Endothelial cell of umbilical vein (primary cell): Measurements from ENCODE around the gene OR10H5. TPM values are rescaled to one million over a fixed set of nuclear protein-coding genes. Genes with fewer than 3 reads are reported as not detected.

ENCODE experiments used
- BruUV-seq: library from RNA; stranded (reverse); fragments of 400-500 nt; replicated peaks from 2 replicates; lab custom pipeline; 2021; lab: Mats Ljungman, UMichigan
- CTCF ChIA-PET: fragments of 300-600, 350-600 bp; sonication (Branson Sonifier 250); formaldehyde crosslinking; loops from one replicate; lab custom pipeline; 2021; ENCODE audit warnings: antibody characterized with exemption, inconsistent platforms; lab: Charles Lee
- POLR2A ChIA-PET: fragments of 300-600, 350-600 bp; sonication (Branson Sonifier 250); formaldehyde crosslinking; loops from one replicate; lab custom pipeline; 2021; ENCODE audit warnings: antibody characterized with exemption, inconsistent platforms; lab: Charles Lee
- DNase-seq: peaks from one replicate; pipeline ENCODE4 v3.0.0-alpha.2; 2011; ENCODE audit warnings: low read depth, low spot score
- FAIRE-seq: peaks from 2 replicates; lab custom pipeline; 2011; peaks lifted over from hg19 to GRCh38; lab: Jason Lieb, UNC
- H2AFZ ChIP-seq: 2 replicates; pipeline ENCODE4 v1.6.0; 2012; ENCODE audit warnings: low read depth, low read length, control low read depth, inconsistent platforms
- H3K27ac ChIP-seq: 2 replicates; pipeline ENCODE4 v1.5.1; 2011; ENCODE audit warnings: low read depth, mild to moderate bottlenecking, control low read depth, low read length, moderate library complexity; ENCODE audit not compliant: insufficient read depth
- H3K27me3 ChIP-seq, 2 experiments: 2 replicates each; pipeline versions ENCODE4 v1.6.0 to v1.6.1; 2011; ENCODE audit warnings: low read length in 2 of 2, mixed read lengths in 1 of 2; ENCODE audit not compliant: control insufficient read depth in 2 of 2, insufficient read depth in 2 of 2
- H3K36me3 ChIP-seq, 2 experiments: 2 replicates in 1 of 2; 3 replicates in 1 of 2; pipeline ENCODE4 v1.5.1; 2011; ENCODE audit warnings: low read length in 2 of 2, mild to moderate bottlenecking in 1 of 2, moderate library complexity in 1 of 2; ENCODE audit not compliant: control insufficient read depth in 2 of 2, insufficient read depth in 2 of 2; ENCODE audit errors: extremely low read depth in 1 of 2
- H3K4me1 ChIP-seq: 3 replicates; pipeline ENCODE4 v1.5.1; 2011; ENCODE audit warnings: mild to moderate bottlenecking, low read length; ENCODE audit not compliant: control insufficient read depth, insufficient read depth; ENCODE audit errors: extremely low read depth
- H3K4me2 ChIP-seq: 2 replicates; pipeline ENCODE4 v1.6.1; 2011; ENCODE audit warnings: low read length, control low read depth, mixed read lengths; ENCODE audit not compliant: insufficient read depth
- H3K4me3 ChIP-seq, 3 experiments: fragments of 200-600 bp in 1 of 3; sonication (generic), shearing (Covaris generic) in 1 of 3; replicated peaks in 1 of 3; 2 replicates each; pipeline ENCODE4 v1.5.1; 2011 to 2016; ENCODE audit warnings: control low read depth in 3 of 3, low read length in 3 of 3, mild to moderate bottlenecking in 2 of 3, inconsistent platforms in 1 of 3, low read depth in 1 of 3, moderate library complexity in 1 of 3; ENCODE audit not compliant: insufficient read depth in 1 of 3
- H3K79me2 ChIP-seq: 2 replicates; pipeline ENCODE4 v1.6.0; 2012; ENCODE audit warnings: low read length, inconsistent platforms; ENCODE audit not compliant: control insufficient read depth, insufficient read depth
- H3K9ac ChIP-seq: replicated peaks from 2 replicates; pipeline ENCODE3; 2011; ENCODE audit warnings: low read length, control low read depth; ENCODE audit not compliant: insufficient read depth; ENCODE audit errors: extremely low read depth
- H3K9me1 ChIP-seq: replicated peaks from 3 replicates; pipeline ENCODE4 v1.6.0; 2011; ENCODE audit warnings: mild to moderate bottlenecking, low read length; ENCODE audit not compliant: control insufficient read depth, insufficient read depth; ENCODE audit errors: extremely low read depth
- H3K9me3 ChIP-seq: replicated peaks from 2 replicates; pipeline ENCODE4 v1.5.1; 2012; ENCODE audit warnings: low read length, inconsistent platforms; ENCODE audit not compliant: control insufficient read depth, insufficient read depth
- H4K20me1 ChIP-seq: replicated peaks from 2 replicates; pipeline ENCODE3; 2011; ENCODE audit warnings: mild to moderate bottlenecking, low read length; ENCODE audit not compliant: control insufficient read depth, insufficient read depth; ENCODE audit errors: extremely low read depth
- CTCF ChIP-seq, 2 donors: IDR thresholded peaks; 1 replicate in 1 of 2; 2 replicates in 1 of 2; pipeline ENCODE4 v1.5.1; 2011; ENCODE audit warnings: low read length in 2 of 2, mild to moderate bottlenecking in 2 of 2, moderate library complexity in 2 of 2, control low read depth in 1 of 2, inconsistent platforms in 1 of 2, low read depth in 1 of 2; ENCODE audit not compliant: insufficient read depth in 1 of 2; ENCODE audit errors: extremely low read depth in 1 of 2
- EZH2 ChIP-seq: IDR thresholded peaks from 2 replicates; pipeline ENCODE4 v1.6.1; 2012; ENCODE audit warnings: borderline replicate concordance, low read depth, mild to moderate bottlenecking, moderate library complexity, low read length, inconsistent platforms; ENCODE audit not compliant: severe bottlenecking
- FOS ChIP-seq: IDR thresholded peaks from 2 replicates; pipeline ENCODE4 v1.6.1; 2011; ENCODE audit warnings: mild to moderate bottlenecking, low read length, moderate library complexity, borderline replicate concordance; ENCODE audit not compliant: insufficient read depth
- GATA2 ChIP-seq: IDR thresholded peaks from 2 replicates; pipeline ENCODE4 v1.7.0; 2011; ENCODE audit warnings: low read depth, mild to moderate bottlenecking, moderate library complexity, mixed read lengths, low read length; ENCODE audit not compliant: insufficient read length, insufficient read depth
- JUN ChIP-seq: IDR thresholded peaks from 2 replicates; pipeline ENCODE4 v1.6.1; 2011; ENCODE audit warnings: borderline replicate concordance, low read depth; ENCODE audit not compliant: insufficient read length, insufficient read depth
- MAX ChIP-seq: IDR thresholded peaks from 2 replicates; pipeline ENCODE4 v1.6.1; 2011; ENCODE audit not compliant: insufficient read depth, insufficient read length
- MYC ChIP-seq: IDR thresholded peaks from one replicate; pipeline ENCODE4 v1.6.1; 2011; ENCODE audit warnings: mild to moderate bottlenecking, low read depth, low read length
- POLR2A ChIP-seq: IDR thresholded peaks from 2 replicates; pipeline ENCODE4 v1.6.1; 2012; ENCODE audit warnings: low read depth, mild to moderate bottlenecking, control low read depth, low read length
- POLR2AphosphoS5 ChIP-seq: IDR thresholded peaks from 2 replicates; pipeline ENCODE4 v1.6.1; 2012; ENCODE audit warnings: low read depth, mild to moderate bottlenecking, control low read depth, low read length, moderate library complexity; ENCODE audit not compliant: insufficient read depth
- dilution Hi-C: fragments of 300-500 bp; cut with MboI; formaldehyde crosslinking; loops from one replicate; pipeline ENCODE4 v1.15.0; 2019; ENCODE audit warnings: low sequenced_read_pairs; ENCODE audit not compliant: extremely low pct_ligation_motif_present
- intact Hi-C: fragments of 100-400 bp; cut with micrococcal nuclease; formaldehyde crosslinking; loops from one replicate; pipeline ENCODE4 v1.10.0; 2022
- polyA plus RNA-seq, 4 experiments: library from polyadenylated mRNA; depleted of rRNA in 3 of 4; stranded (reverse) in 3 of 4; unstranded in 1 of 4; fragments of >200 nt; gene quantifications; 2 replicates each; pipeline versions ENCODE4 v1.2.1 to v1.2.3, GENCODE V29; 2011 to 2012; ENCODE audit warnings: missing spikeins in 1 of 4
- total RNA-seq: library from RNA; stranded (reverse); gene quantifications from 2 replicates; pipeline ENCODE4 v1.2.3, GENCODE V29; 2021

The OR10H5 gene
- total and polyA plus RNA-seq, 2 donors (not counting 3 experiments of a cell fraction or from before 2014, with no cell fraction given) = not detected

GRCh38 chr19:15825753-15826152, 38.3 kb downstream of the OR10H5 start:
- POLR2A ChIA-PET = no interaction called here

More at GRCh38 chr19:15825753-15826152, 38.3 kb downstream of the OR10H5 start:
- TF ChIP-seq CTCF (IDR thresholded peaks at IDR 0.05; ENCODE audit: extremely low read depth in 1 of 2, insufficient read depth in 1 of 2, low read depth in 1 of 2, low read length in 2 of 2) (no peak), JUN (no peak), POLR2A (no peak), FOS (no peak), GATA2 (no peak), EZH2 (no peak), MAX (no peak), POLR2AphosphoS5 (no peak), MYC (no peak)
- Histone ChIP-seq H3K9me3 (no peaks in the 10 kb centered on the region), H3K36me3 (no peaks in the 10 kb centered on the region), H4K20me1 (no peaks in the 10 kb centered on the region), H3K9ac (no peak overlapping the region), H3K27ac (no peak overlapping the region), H3K4me3 (no peak overlapping the region), H3K27me3 (no peaks in the 10 kb centered on the region), H3K4me2 (no peak overlapping the region), H3K9me1 (no peaks in the 10 kb centered on the region), H3K4me1 (no peaks in the 10 kb centered on the region), H2AFZ (no peak overlapping the region), H3K79me2 (no peaks in the 10 kb centered on the region)
- DNase-seq (no peak), FAIRE-seq (no peak)
- CTCF ChIA-PET = no interaction called here
- no TSS peak for BruUV-seq
- intact Hi-C loops = no loop called here
- dilution Hi-C loops = no loop called here
